ENCODE results near the gene ARMCX5. TPM values are rescaled to one million over a fixed set of nuclear protein-coding genes. Genes with fewer than 3 reads are reported as not detected.

The ARMCX5 gene
- polyA plus RNA-seq, 1 donor from 2014 or later: 56.1 TPM

DNA sequence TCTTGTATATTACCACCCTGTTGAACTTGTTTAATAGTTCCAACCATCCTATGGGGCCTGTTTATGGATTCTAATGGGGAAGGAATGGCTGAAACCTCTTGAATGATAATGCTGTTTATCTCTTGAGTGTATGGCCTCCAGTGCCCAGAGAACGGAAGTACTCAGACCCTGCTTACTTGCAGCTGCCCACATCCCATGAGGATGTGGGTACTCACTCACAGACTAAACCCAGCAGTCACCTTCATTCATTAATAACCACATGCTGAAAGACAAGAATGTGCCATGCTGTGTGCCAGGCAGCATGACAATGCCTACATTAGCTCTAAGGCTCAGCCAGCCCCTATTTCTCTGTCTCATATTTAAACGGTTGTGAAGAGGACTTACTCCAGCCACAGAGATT, 5.9 kb upstream of the ARMCX5 start:
- no peaks in the 10 kb centered on the region for H3K9me2 ChIP-seq (ENCODE audit: insufficient read depth, low read length)
- no peaks in the 10 kb centered on the region for H3F3A ChIP-seq (ENCODE audit: insufficient read depth, low read length, poor library complexity, severe bottlenecking)
- H3K27me3 ChIP-seq (ENCODE audit: insufficient read depth, low read depth, low read length): no peaks in the 10 kb centered on the region
- H4K20me1 ChIP-seq (ENCODE audit: insufficient read depth): no peaks in the 10 kb centered on the region
- no peak overlapping the region for H3K4me3 ChIP-seq (ENCODE audit: low read length)
- no peaks in the 10 kb centered on the region for H3K36me3 ChIP-seq (ENCODE audit: insufficient read depth, low read length)
- H3K79me2 ChIP-seq (replicated peaks; ENCODE audit: insufficient read depth, low read length): no peaks in the 10 kb centered on the region
- H3K9ac ChIP-seq (ENCODE audit: low read length): no peak overlapping the region
- TF ChIP-seq, protein P1, sequence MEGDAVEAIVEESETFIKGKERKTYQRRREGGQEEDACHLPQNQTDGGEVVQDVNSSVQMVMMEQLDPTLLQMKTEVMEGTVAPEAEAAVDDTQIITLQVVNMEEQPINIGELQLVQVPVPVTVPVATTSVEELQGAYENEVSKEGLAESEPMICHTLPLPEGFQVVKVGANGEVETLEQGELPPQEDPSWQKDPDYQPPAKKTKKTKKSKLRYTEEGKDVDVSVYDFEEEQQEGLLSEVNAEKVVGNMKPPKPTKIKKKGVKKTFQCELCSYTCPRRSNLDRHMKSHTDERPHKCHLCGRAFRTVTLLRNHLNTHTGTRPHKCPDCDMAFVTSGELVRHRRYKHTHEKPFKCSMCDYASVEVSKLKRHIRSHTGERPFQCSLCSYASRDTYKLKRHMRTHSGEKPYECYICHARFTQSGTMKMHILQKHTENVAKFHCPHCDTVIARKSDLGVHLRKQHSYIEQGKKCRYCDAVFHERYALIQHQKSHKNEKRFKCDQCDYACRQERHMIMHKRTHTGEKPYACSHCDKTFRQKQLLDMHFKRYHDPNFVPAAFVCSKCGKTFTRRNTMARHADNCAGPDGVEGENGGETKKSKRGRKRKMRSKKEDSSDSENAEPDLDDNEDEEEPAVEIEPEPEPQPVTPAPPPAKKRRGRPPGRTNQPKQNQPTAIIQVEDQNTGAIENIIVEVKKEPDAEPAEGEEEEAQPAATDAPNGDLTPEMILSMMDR (IDR thresholded peaks at IDR 0.05; ENCODE audit: poor library complexity, severe bottlenecking): no peak
- TF ChIP-seq MXI1 (conservative IDR thresholded peaks at IDR 0.05; ENCODE audit: poor library complexity, severe bottlenecking) (no peak), POLR2AphosphoS5 (IDR thresholded peaks at IDR 0.05) (no peak), TAF1 (IDR thresholded peaks at IDR 0.05; ENCODE audit: low read depth) (no peak), EP300 (conservative IDR thresholded peaks at IDR 0.05; ENCODE audit: poor library complexity, severe bottlenecking) (no peak)
- H3K9me3 ChIP-seq (ENCODE audit: low read length): no peaks in the 10 kb centered on the region
- no peak overlapping the region for H3K4me2 ChIP-seq (ENCODE audit: low read length)
- H2AFZ ChIP-seq (ENCODE audit: low read depth, low read length): no peak overlapping the region
- no peak overlapping the region for H3K27ac ChIP-seq (ENCODE audit: low read length)

DNA sequence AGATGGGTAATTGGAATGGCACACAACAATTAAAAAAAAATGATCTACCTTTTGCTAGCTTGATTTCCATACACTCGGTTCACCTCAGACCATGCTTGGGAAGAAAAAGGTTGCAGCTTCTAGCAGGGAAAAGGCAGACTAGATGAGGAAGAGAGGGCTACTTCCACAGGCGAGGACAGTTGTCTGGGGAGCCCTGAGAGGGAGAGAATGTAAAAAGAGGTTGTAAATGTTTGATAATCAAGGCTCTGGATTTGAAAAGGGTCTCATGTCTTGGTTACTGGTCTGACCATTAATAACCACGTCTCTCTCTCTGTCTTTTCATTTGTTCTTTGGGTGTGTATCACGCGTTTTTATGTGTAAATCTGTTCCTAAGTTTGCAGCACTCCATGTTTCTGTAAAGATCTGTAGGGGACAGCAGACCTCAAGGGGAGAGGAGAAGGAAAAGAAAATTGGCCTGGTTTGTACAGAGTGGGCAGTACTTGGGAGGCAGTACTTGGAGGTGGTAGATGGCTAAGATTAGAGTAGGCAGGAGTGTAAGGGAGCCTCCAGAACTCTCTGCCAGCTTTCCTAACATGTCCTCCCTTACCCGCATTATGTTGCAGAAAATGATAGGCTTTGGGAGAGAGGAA, 750 bp downstream of the ARMCX5 start:
- Histone ChIP-seq H4K20me1 (ENCODE audit: insufficient read depth) (no peaks in the 10 kb centered on the region), H3K9me2 (ENCODE audit: insufficient read depth, low read length) (no peaks in the 10 kb centered on the region), H3K27me3 (ENCODE audit: insufficient read depth, low read depth, low read length) (no peaks in the 10 kb centered on the region), H3K4me2 (ENCODE audit: low read length) (peak overlapping the region; percentile 62), H2AFZ (ENCODE audit: low read depth, low read length) (peak overlapping the region; percentile 65), H3K4me3 (ENCODE audit: low read length) (peak overlapping the region; percentile 79), H3K36me3 (ENCODE audit: insufficient read depth, low read length) (no peaks in the 10 kb centered on the region), H3K9ac (ENCODE audit: low read length) (peak overlapping the region; percentile 92), H3F3A (ENCODE audit: insufficient read depth, low read length, poor library complexity, severe bottlenecking) (no peaks in the 10 kb centered on the region), H3K9me3 (ENCODE audit: low read length) (no peaks in the 10 kb centered on the region), H3K79me2 (replicated peaks; ENCODE audit: insufficient read depth, low read length) (peaks cover 34% of the 10 kb centered on the region), H3K27ac (ENCODE audit: low read length) (peak overlapping the region; percentile 93)
- TF ChIP-seq SMC3 (conservative IDR thresholded peaks at IDR 0.05; ENCODE audit: poor library complexity) (no peak), EP300 (conservative IDR thresholded peaks at IDR 0.05; ENCODE audit: poor library complexity, severe bottlenecking) (no peak), MXI1 (conservative IDR thresholded peaks at IDR 0.05; ENCODE audit: poor library complexity, severe bottlenecking) (no peak), RAD21 (conservative IDR thresholded peaks at IDR 0.05) (no peak), EZH2 (IDR thresholded peaks at IDR 0.05; ENCODE audit: borderline replicate concordance, insufficient read depth, low read length, poor library complexity, severe bottlenecking) (no peak), TAF1 (IDR thresholded peaks at IDR 0.05; ENCODE audit: low read depth) (no peak), POLR2AphosphoS5 (IDR thresholded peaks at IDR 0.05) (no peak)
- TF ChIP-seq, protein P2, sequence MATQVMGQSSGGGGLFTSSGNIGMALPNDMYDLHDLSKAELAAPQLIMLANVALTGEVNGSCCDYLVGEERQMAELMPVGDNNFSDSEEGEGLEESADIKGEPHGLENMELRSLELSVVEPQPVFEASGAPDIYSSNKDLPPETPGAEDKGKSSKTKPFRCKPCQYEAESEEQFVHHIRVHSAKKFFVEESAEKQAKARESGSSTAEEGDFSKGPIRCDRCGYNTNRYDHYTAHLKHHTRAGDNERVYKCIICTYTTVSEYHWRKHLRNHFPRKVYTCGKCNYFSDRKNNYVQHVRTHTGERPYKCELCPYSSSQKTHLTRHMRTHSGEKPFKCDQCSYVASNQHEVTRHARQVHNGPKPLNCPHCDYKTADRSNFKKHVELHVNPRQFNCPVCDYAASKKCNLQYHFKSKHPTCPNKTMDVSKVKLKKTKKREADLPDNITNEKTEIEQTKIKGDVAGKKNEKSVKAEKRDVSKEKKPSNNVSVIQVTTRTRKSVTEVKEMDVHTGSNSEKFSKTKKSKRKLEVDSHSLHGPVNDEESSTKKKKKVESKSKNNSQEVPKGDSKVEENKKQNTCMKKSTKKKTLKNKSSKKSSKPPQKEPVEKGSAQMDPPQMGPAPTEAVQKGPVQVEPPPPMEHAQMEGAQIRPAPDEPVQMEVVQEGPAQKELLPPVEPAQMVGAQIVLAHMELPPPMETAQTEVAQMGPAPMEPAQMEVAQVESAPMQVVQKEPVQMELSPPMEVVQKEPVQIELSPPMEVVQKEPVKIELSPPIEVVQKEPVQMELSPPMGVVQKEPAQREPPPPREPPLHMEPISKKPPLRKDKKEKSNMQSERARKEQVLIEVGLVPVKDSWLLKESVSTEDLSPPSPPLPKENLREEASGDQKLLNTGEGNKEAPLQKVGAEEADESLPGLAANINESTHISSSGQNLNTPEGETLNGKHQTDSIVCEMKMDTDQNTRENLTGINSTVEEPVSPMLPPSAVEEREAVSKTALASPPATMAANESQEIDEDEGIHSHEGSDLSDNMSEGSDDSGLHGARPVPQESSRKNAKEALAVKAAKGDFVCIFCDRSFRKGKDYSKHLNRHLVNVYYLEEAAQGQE (IDR thresholded peaks at IDR 0.05; ENCODE audit: borderline replicate concordance): no peak
- TF ChIP-seq, protein P1 (IDR thresholded peaks at IDR 0.05; ENCODE audit: poor library complexity, severe bottlenecking): no peak

Data from neural cell (in vitro differentiated cells).